Uterus (tissue), 2 donors: ENCODE data around the gene VPS50.

Experiments
- POLR2A ChIP-seq, 2 donors: fragments of 450-650 bp; IDR thresholded peaks; one replicate each; pipeline ENCODE4 v1.6.1; 2016; ENCODE audit warnings: antibody characterized with exemption in 2 of 2, mild to moderate bottlenecking in 1 of 2, moderate library complexity in 1 of 2
- TF ChIP-seq, protein P1 (sequence below), 4 experiments: fragments of 200-600 bp in 2 of 4; fragments of 450-650 bp in 2 of 4; sonication (generic) in 2 of 4; IDR thresholded peaks; one replicate each; pipeline ENCODE4 v1.5.1; 2016 to 2019; ENCODE audit warnings: antibody characterized with exemption in 4 of 4, mild to moderate bottlenecking in 2 of 4, moderate library complexity in 1 of 4

DNA sequence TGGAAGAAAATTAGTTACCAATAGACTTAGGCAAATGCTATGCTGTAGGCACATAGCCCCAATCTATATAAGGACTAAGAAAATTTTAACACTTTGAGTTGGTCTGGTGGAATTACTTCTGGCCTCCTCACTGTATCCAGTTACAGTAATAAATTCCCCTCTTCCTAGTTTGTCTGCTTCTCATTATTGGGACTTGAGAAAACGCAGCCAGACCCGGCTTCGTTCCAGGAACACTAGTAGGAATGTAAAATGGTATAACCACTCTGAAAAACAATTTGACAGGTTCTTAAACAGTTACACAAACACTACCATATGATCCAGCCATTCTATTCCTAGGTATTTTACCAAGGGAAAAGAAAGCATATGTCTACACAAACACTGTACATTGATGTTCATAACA, 150.2 kb downstream of the VPS50 start:
- TF ChIP-seq, protein P1, sequence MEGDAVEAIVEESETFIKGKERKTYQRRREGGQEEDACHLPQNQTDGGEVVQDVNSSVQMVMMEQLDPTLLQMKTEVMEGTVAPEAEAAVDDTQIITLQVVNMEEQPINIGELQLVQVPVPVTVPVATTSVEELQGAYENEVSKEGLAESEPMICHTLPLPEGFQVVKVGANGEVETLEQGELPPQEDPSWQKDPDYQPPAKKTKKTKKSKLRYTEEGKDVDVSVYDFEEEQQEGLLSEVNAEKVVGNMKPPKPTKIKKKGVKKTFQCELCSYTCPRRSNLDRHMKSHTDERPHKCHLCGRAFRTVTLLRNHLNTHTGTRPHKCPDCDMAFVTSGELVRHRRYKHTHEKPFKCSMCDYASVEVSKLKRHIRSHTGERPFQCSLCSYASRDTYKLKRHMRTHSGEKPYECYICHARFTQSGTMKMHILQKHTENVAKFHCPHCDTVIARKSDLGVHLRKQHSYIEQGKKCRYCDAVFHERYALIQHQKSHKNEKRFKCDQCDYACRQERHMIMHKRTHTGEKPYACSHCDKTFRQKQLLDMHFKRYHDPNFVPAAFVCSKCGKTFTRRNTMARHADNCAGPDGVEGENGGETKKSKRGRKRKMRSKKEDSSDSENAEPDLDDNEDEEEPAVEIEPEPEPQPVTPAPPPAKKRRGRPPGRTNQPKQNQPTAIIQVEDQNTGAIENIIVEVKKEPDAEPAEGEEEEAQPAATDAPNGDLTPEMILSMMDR (IDR thresholded peaks at IDR 0.05) = no peak
- TF ChIP-seq POLR2A (IDR thresholded peaks at IDR 0.05) = no peak
